GM21526 (cell line): ENCODE data around the gene TXLNA.

Experiments
- ATAC-seq: cut with Tn5 transposase; IDR thresholded peaks from one replicate; pipeline ENCODE4 v1.9.1; 2021; ENCODE audit warnings: moderate library complexity; ENCODE audit not compliant: unreplicated experiment, low FRiP score

Gene TXLNA

DNA sequence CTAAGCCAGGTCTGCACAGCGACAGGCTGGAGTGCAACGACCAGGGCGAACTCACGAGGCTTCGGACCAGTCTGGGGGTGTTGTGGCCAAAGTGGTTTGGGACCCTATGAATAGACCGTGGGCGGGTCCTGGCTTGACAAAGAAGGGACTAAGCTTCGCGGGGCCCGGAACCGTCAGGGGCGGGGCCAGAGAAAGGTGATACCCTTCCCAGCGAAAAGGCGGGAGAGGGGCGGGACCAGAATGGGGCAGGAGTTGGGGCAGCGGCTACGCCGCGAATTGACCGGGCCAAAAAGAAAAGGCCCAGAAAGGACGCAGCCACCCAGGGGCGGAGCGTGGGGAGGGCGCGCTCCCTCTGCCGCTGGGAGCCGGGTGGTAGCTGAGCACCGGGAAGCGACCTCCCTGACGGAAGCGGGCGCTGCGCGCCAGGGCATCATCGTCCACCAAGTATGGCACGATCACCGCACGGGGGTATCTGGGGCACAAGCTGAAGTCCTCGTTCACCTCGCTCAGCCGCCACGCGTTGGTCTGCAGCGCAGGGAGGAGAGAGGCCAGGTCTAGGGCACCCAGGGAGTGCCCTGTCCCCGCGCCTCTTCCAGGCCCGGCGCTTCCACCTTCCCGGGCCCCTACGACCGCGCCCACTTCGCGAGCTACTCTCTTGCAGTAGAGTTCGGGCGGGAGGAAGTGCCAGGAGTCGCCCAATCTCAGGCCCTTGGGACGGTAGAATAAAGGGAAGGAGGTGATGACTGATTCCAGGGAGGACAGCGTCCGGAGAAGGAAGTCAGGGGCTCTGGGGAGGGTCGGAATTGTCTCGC is 60.9 kb downstream of the TXLNA start:
- no peak for ATAC-seq

GRCh38 chr1:32241001-32241763 is 61.7 kb downstream of the TXLNA start:
- no peak for ATAC-seq

DNA sequence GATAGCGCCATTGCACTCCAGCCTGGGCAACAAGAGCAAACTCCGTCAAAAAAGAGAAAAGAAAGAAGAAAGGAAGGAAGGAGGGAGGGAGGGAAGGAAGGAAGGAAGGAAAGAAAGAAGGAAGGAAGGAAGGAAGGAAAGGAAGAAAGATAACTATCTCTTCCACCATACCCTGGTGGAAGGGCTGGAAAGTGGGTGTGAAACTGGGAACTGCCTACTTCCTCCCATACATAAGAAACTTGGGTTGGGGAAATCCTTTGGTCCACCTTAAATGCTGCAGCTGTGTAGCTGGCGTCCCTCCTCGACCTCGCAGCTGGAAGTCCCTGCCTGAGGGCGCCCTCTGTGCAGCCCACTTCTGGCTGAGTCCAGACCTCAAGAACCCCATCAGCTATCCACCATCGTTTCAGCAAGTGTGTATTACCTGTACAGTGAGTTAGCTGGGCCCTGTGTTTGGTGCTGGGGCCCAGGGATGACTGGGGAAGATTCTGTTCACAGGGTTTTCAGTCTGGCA is 62.9 kb downstream of the TXLNA start:
- no peak for ATAC-seq

- ATAC-seq, result no peak
These were observed 67.4 kb downstream of the TXLNA start, which contains the start of gene FAM167B for GRCh38 chr1:32246888-32247273. Gene FAM167B, plus strand, starts transcription at chr1:32247222. Its CDS starts 200 bp downstream, at chr1:32247422.

DNA sequence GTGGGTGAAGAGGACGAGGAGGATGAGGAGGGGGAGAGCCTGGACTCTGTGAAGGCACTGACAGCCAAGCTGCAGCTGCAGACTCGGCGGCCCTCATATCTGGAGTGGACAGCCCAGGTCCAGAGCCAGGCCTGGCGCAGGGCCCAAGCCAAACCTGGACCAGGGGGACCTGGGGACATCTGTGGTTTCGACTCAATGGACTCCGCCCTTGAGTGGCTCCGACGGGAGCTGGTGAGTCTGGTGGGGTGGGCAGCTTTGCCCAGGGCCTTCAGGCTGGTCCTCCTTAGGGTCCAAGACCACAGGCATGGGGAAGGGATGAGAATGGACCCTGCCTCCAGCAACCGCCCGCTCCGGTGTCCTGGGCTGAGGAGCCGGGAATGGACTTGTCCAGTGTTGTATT is 68.0 kb downstream of the TXLNA start:
- no peak for ATAC-seq
